ENCODE results near the gene AQP2.

- TF ChIP-seq CTCF (conservative IDR thresholded peaks at IDR 0.05; ENCODE audit: low read depth in 2 of 2): no peak
- TF ChIP-seq EZH2 (IDR thresholded peaks at IDR 0.05; ENCODE audit: low read depth, unreplicated experiment): no peak
- no peak for TF ChIP-seq POLR2AphosphoS5 (IDR thresholded peaks at IDR 0.05; ENCODE audit: low read depth)
- TF ChIP-seq CREB1 (CRISPR knock-in tag; IDR thresholded peaks at IDR 0.05; ENCODE audit: low read depth): no peak
- TF ChIP-seq, protein P1, sequence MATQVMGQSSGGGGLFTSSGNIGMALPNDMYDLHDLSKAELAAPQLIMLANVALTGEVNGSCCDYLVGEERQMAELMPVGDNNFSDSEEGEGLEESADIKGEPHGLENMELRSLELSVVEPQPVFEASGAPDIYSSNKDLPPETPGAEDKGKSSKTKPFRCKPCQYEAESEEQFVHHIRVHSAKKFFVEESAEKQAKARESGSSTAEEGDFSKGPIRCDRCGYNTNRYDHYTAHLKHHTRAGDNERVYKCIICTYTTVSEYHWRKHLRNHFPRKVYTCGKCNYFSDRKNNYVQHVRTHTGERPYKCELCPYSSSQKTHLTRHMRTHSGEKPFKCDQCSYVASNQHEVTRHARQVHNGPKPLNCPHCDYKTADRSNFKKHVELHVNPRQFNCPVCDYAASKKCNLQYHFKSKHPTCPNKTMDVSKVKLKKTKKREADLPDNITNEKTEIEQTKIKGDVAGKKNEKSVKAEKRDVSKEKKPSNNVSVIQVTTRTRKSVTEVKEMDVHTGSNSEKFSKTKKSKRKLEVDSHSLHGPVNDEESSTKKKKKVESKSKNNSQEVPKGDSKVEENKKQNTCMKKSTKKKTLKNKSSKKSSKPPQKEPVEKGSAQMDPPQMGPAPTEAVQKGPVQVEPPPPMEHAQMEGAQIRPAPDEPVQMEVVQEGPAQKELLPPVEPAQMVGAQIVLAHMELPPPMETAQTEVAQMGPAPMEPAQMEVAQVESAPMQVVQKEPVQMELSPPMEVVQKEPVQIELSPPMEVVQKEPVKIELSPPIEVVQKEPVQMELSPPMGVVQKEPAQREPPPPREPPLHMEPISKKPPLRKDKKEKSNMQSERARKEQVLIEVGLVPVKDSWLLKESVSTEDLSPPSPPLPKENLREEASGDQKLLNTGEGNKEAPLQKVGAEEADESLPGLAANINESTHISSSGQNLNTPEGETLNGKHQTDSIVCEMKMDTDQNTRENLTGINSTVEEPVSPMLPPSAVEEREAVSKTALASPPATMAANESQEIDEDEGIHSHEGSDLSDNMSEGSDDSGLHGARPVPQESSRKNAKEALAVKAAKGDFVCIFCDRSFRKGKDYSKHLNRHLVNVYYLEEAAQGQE (IDR thresholded peaks at IDR 0.05; ENCODE audit: unreplicated experiment): no peak
- TF ChIP-seq NANOG (IDR thresholded peaks at IDR 0.05; ENCODE audit: borderline replicate concordance): no peak
- TF ChIP-seq EZH2phosphoT487 (IDR thresholded peaks at IDR 0.05; ENCODE audit: unreplicated experiment): no peak
These were observed 17.3 kb downstream of the AQP2 start for GRCh38 chr12:49967777-49968250.

Data from GM23338 (cell line).